ENCODE results near the gene SLC41A2.
A peak's percentile ranks its signal among the peaks of the same experiment; 100 is the strongest.

GRCh38 chr12:104971306-104971705 is 13.2 kb upstream of the SLC41A2 start:
- no peak for TF ChIP-seq CTCF (IDR thresholded peaks at IDR 0.05; ENCODE audit: extremely low read depth in 1 of 2, insufficient read depth in 1 of 2, low read depth in 1 of 2, low read length in 2 of 2)
- no peak for TF ChIP-seq EZH2 (IDR thresholded peaks at IDR 0.05; ENCODE audit: borderline replicate concordance, low read depth, low read length, severe bottlenecking)
- TF ChIP-seq FOS (IDR thresholded peaks at IDR 0.05; ENCODE audit: borderline replicate concordance, insufficient read depth, low read length): peak; percentile 47
- TF ChIP-seq JUN (IDR thresholded peaks at IDR 0.05; ENCODE audit: borderline replicate concordance, insufficient read depth, insufficient read length, low read depth): no peak
- no peak for TF ChIP-seq POLR2A (IDR thresholded peaks at IDR 0.05; ENCODE audit: low read depth, low read length)

Data from endothelial cell of umbilical vein (primary cell).